ENCODE data around the gene GJA1.

GJA1 gene

GRCh38 chr6:121482004-121482693 is 46.7 kb downstream of the GJA1 start:
- no peak for FAIRE-seq
- no peak for DNase-seq (ENCODE audit: insufficient read length, low spot score)

- FAIRE-seq (no peak), DNase-seq (ENCODE audit: insufficient read length, low spot score) (no peak)
These were observed 47.3 kb downstream of the GJA1 start for GRCh38 chr6:121482751-121483150.

GRCh38 chr6:121485359-121485811 is 49.9 kb downstream of the GJA1 start:
- FAIRE-seq, result no peak
- DNase-seq (ENCODE audit: insufficient read length, low spot score), result no peak

- DNase-seq (ENCODE audit: insufficient read length, low spot score), result no peak
- FAIRE-seq, result no peak
These were observed 56.1 kb downstream of the GJA1 start for GRCh38 chr6:121491576-121491975.

- DNase-seq (ENCODE audit: insufficient read length, low spot score) (no peak), FAIRE-seq (no peak)
These were observed 57.1 kb downstream of the GJA1 start for GRCh38 chr6:121492536-121492935.

- no peak for FAIRE-seq
These were observed 62.5 kb downstream of the GJA1 start for GRCh38 chr6:121497970-121498375.

GRCh38 chr6:121498481-121499276 is 63.2 kb downstream of the GJA1 start:
- no peak for FAIRE-seq
- no peak for DNase-seq (ENCODE audit: insufficient read length, low spot score)

More at GRCh38 chr6:121497970-121498375, 62.5 kb downstream of the GJA1 start:
- DNase-seq (ENCODE audit: insufficient read length, low spot score), result no peak
